Smooth muscle cell (in vitro differentiated cells): ENCODE data around the gene ARPP19. TPM values are rescaled to one million over a fixed set of nuclear protein-coding genes. Genes with fewer than 3 reads are reported as not detected.

Experiments used
- DNase-seq: peaks from one replicate; lab custom pipeline; 2025; ENCODE audit not compliant: unreplicated experiment; lab: John Stamatoyannopoulos, UW
- H2AFZ ChIP-seq: fragments of 200-600 bp; sonication (generic); 2 replicates; pipeline ENCODE4 v1.6.0; 2016; ENCODE audit warnings: antibody characterized with exemption, low read depth, mild to moderate bottlenecking
- H3F3A ChIP-seq: fragments of 200-600 bp; sonication (generic); 2 replicates; pipeline ENCODE4 v1.6.0; 2017; ENCODE audit warnings: antibody characterized with exemption, low read depth
- H3K27ac ChIP-seq: fragments of 200-600 bp; sonication (generic); 2 replicates; pipeline ENCODE4 v1.5.1; 2016; ENCODE audit warnings: low read depth, mild to moderate bottlenecking
- H3K27me3 ChIP-seq: fragments of 200-600 bp; sonication (generic); 2 replicates; pipeline ENCODE4 v1.6.1; 2016; ENCODE audit warnings: low read depth, mild to moderate bottlenecking
- H3K36me3 ChIP-seq: fragments of 200-600 bp; sonication (generic); 2 replicates; pipeline ENCODE4 v1.5.1; 2016; ENCODE audit warnings: low read depth
- H3K4me1 ChIP-seq: fragments of 200-600 bp; sonication (generic); 2 replicates; pipeline ENCODE4 v1.5.1; 2016; ENCODE audit warnings: low read depth
- H3K4me2 ChIP-seq: fragments of 200-600 bp; sonication (generic); 2 replicates; pipeline ENCODE4 v1.6.0; 2016; ENCODE audit warnings: mild to moderate bottlenecking
- H3K4me3 ChIP-seq: fragments of 200-600 bp; sonication (generic); 2 replicates; pipeline ENCODE4 v1.5.1; 2016; ENCODE audit warnings: mild to moderate bottlenecking
- H3K79me2 ChIP-seq: fragments of 200-600 bp; sonication (generic); 2 replicates; pipeline ENCODE4 v1.6.0; 2016; ENCODE audit warnings: low read depth, mild to moderate bottlenecking
- H3K9ac ChIP-seq: fragments of 200-600 bp; sonication (generic); 2 replicates; pipeline ENCODE4 v1.6.0; 2016; ENCODE audit warnings: low read depth
- H3K9me3 ChIP-seq: fragments of 200-600 bp; sonication (generic); replicated peaks from 2 replicates; pipeline ENCODE4 v1.5.1; 2016; ENCODE audit warnings: low read depth
- H4K20me1 ChIP-seq: fragments of 200-600 bp; sonication (generic); 2 replicates; pipeline ENCODE4 v1.6.0; 2016; ENCODE audit warnings: low read depth
- WGBS: methylation state at CpG from one replicate; pipeline ENCODE4 v1.1.7; 2016; ENCODE audit warnings: low lambda C conversion rate; 5-methylcytosine and 5-hydroxymethylcytosine counted together
- polyA plus RNA-seq: library from polyadenylated mRNA; unstranded; fragments of >200 nt; fragmentation: Nextera tagmentation; extraction: Ambion mirVana; gene quantifications from 2 replicates; pipeline ENCODE4 v1.2.1, GENCODE V29; 2016
- total RNA-seq: library from RNA; depleted of rRNA; stranded (reverse); fragments of >200 nt; gene quantifications from 2 replicates; pipeline ENCODE4 v1.2.3, GENCODE V29; 2014
- TF ChIP-seq, protein P1 (sequence below): fragments of 200-600 bp; sonication (generic); IDR thresholded peaks from 2 replicates; pipeline ENCODE4 v1.5.1; 2017; ENCODE audit warnings: borderline replicate concordance, mild to moderate bottlenecking, antibody characterized with exemption; ENCODE audit not compliant: insufficient read depth, poor library complexity, severe bottlenecking

ARPP19 gene
- total and polyA plus RNA-seq, 2 experiments from 2014 or later = 58.4 to 138 TPM

- Histone ChIP-seq H3K27ac (peak within 1 kb of the TSS; percentile 56), H2AFZ (peak within 1 kb of the TSS; percentile 99), H3K36me3 (no peaks in the 10 kb centered on the region), H3K4me3 (peak within 1 kb of the TSS; percentile 84), H3F3A (no peaks in the 10 kb centered on the region), H3K4me1 (peaks cover 9% of the 10 kb centered on the region), H3K27me3 (peaks cover 23% of the 10 kb centered on the region), H3K79me2 (peaks cover 47% of the 10 kb centered on the region), H3K9ac (peak within 1 kb of the TSS; percentile 72), H3K4me2 (peak within 1 kb of the TSS; percentile 95), H4K20me1 (peaks cover 42% of the 10 kb centered on the region), H3K9me3 (no peaks in the 10 kb centered on the region)
- TF ChIP-seq, protein P1, sequence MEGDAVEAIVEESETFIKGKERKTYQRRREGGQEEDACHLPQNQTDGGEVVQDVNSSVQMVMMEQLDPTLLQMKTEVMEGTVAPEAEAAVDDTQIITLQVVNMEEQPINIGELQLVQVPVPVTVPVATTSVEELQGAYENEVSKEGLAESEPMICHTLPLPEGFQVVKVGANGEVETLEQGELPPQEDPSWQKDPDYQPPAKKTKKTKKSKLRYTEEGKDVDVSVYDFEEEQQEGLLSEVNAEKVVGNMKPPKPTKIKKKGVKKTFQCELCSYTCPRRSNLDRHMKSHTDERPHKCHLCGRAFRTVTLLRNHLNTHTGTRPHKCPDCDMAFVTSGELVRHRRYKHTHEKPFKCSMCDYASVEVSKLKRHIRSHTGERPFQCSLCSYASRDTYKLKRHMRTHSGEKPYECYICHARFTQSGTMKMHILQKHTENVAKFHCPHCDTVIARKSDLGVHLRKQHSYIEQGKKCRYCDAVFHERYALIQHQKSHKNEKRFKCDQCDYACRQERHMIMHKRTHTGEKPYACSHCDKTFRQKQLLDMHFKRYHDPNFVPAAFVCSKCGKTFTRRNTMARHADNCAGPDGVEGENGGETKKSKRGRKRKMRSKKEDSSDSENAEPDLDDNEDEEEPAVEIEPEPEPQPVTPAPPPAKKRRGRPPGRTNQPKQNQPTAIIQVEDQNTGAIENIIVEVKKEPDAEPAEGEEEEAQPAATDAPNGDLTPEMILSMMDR = no peak
- WGBS = under 1% methylated on average over 51 of the region's 103 CpGs
- DNase-seq = peak; percentile 58
These were observed 40.1 kb downstream of the ARPP19 start, which contains the start of gene MYO5A for GRCh38 chr15:52528564-52529340. Gene MYO5A (minus strand): TSS chr15:52528880. CDS start chr15:52528806, 74 bp downstream.

DNA sequence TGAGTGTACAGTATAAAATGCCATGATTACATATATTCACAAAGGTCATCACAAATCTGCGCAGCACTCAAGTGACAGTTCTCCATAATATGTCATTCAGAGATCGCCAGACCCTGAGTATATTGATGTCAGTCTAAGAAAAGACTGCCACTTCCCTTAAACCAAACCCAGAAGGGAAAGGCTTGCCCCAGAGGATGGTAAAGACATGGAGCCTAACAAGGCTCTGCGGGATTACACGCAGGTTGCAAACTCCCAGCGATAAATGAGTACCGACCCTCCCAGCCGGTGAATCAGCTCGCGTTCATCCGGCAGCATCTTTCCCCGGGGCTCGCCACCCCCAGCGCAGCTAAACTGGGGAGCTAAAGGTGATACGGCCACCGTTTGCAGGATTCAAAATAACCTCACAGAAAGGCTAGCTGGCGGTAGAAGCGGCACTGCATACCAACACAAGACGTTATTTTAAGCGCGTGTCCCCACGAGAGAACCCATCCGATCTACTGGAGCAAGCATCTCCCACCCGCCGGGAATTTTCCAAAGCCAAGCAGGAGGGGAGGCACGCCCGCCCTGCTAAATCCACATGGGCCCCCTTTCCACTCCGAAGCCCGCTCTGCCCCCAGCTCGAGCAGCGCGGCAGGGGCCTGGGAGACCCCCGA, 40.8 kb downstream of the ARPP19 start:
- H2AFZ ChIP-seq = peak overlapping the region; percentile 81
- H3K36me3 ChIP-seq = no peaks in the 10 kb centered on the region
- peak overlapping the region; percentile 84 for H3K4me3 ChIP-seq
- peak; percentile 52 for DNase-seq
- no peaks in the 10 kb centered on the region for H3F3A ChIP-seq
- TF ChIP-seq, protein P1 = no peak
- H3K9ac ChIP-seq = peak overlapping the region; percentile 72
- H3K79me2 ChIP-seq = peaks cover 48% of the 10 kb centered on the region
- peak overlapping the region; percentile 95 for H3K4me2 ChIP-seq
- H3K27ac ChIP-seq = peak overlapping the region; percentile 56
- H4K20me1 ChIP-seq = peaks cover 48% of the 10 kb centered on the region
- H3K4me1 ChIP-seq = peaks cover 9% of the 10 kb centered on the region
- H3K9me3 ChIP-seq = no peaks in the 10 kb centered on the region
- peaks cover 23% of the 10 kb centered on the region for H3K27me3 ChIP-seq
- WGBS = 4% methylated on average over 32 of the region's 32 CpGs

DNA sequence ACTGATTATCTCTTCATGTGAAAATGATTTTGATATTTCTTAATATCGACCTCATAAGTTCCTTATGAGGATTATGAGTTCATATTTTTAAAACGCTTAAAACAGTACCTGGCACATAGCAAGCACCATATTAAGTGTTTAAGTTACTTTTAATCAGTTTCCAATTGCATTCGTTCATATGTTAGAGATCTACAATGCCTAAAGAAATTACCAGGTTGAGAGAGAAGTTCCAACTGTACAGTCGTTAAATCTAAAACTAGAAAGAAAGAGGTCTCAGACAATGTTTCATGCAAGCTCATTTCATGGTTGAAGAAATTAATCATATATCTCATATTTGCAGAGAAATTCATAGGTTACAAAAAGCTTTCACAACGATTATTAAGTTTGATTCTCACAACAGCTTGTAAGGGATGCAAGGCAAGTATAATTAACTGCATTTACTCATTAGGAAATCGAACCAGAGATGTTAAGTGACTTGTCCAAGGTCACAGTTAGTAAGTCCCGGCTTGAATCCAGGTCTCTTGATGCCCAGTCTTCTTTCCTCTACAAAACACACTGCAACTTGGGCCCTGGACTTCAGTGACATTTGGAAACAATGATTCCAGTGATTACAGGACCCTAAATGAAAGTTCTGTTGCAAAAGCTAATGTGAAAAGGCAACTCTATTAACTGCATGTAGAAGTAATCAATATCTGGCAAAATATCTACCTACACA, 41.5 kb downstream of the ARPP19 start:
- Histone ChIP-seq H2AFZ (no peak overlapping the region), H3K4me3 (peak overlapping the region; percentile 84)
- 91% methylated on average over 7 of the region's 7 CpGs for WGBS

More for the DNA sequence above, 41.5 kb downstream of the ARPP19 start:
- Histone ChIP-seq H3K27me3 (peaks cover 23% of the 10 kb centered on the region), H3K79me2 (peaks cover 51% of the 10 kb centered on the region), H3K36me3 (no peaks in the 10 kb centered on the region), H3K4me2 (peak overlapping the region; percentile 95), H3K4me1 (peaks cover 14% of the 10 kb centered on the region), H4K20me1 (peaks cover 48% of the 10 kb centered on the region), H3K9ac (no peak overlapping the region), H3K9me3 (no peaks in the 10 kb centered on the region), H3F3A (no peaks in the 10 kb centered on the region), H3K27ac (no peak overlapping the region)
- TF ChIP-seq, protein P1 = no peak
- DNase-seq = no peak
